Stomach smooth muscle (tissue), 2 donors: ENCODE measurements around the gene SGMS1.

ENCODE experiments used
- H3K27ac ChIP-seq: one replicate; pipeline ENCODE4 v1.7.0; 2013; ENCODE audit warnings: mild to moderate bottlenecking, low read length, inconsistent platforms
- H3K27me3 ChIP-seq, 2 donors: one replicate each; pipeline ENCODE4 v1.7.0; 2013; ENCODE audit warnings: low read length in 2 of 2; ENCODE audit not compliant: insufficient read depth in 2 of 2, control insufficient read depth in 1 of 2
- H3K36me3 ChIP-seq, 2 donors: one replicate each; pipeline ENCODE4 v1.7.0; 2013; ENCODE audit warnings: low read length in 2 of 2; ENCODE audit not compliant: control insufficient read depth in 2 of 2, insufficient read depth in 2 of 2
- H3K4me1 ChIP-seq: one replicate; pipeline ENCODE4 v1.7.0; 2013; ENCODE audit warnings: low read length; ENCODE audit not compliant: control insufficient read depth, insufficient read depth
- H3K4me3 ChIP-seq, 2 donors: one replicate each; pipeline ENCODE4 v1.7.0; 2013; ENCODE audit warnings: low read length in 2 of 2
- H3K9ac ChIP-seq, 2 donors: one replicate each; pipeline ENCODE4 v1.7.0; 2013; ENCODE audit warnings: low read length in 2 of 2, mild to moderate bottlenecking in 1 of 2
- H3K9me3 ChIP-seq, 2 donors: one replicate each; pipeline ENCODE4 v1.7.0; 2013; ENCODE audit warnings: low read length in 2 of 2; ENCODE audit not compliant: control insufficient read depth in 2 of 2
- donor health status: healthy.
- donor health status: Pancreatic carcinoma.

The SGMS1 gene

DNA sequence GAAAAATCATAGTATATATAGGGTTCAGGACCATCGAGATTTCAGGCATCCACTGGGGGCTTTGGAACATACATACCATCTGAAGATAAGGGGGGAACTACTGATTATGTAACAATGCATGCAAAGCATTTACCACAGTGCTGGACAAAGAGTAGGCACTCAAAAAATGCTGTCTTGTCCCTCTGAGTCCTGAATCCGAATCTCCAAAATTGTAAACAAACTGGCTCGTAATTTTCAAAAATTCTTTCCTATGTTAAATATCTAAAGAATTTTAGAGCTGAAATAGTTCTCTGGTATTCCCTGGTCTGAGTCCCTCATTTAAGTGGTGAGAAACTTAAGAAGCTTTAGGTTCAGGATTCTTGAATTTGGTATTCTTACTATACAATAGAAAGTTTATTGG, 204.7 kb downstream of the SGMS1 start:
- H3K9me3 ChIP-seq = no peaks in the 10 kb centered on the region
- no peak overlapping the region for H3K4me3 ChIP-seq
- no peaks in the 10 kb centered on the region for H3K36me3 ChIP-seq
- H3K27me3 ChIP-seq = no peaks in the 10 kb centered on the region
- no peak overlapping the region for H3K27ac ChIP-seq
- no peak overlapping the region for H3K9ac ChIP-seq
- no peaks in the 10 kb centered on the region for H3K4me1 ChIP-seq

DNA sequence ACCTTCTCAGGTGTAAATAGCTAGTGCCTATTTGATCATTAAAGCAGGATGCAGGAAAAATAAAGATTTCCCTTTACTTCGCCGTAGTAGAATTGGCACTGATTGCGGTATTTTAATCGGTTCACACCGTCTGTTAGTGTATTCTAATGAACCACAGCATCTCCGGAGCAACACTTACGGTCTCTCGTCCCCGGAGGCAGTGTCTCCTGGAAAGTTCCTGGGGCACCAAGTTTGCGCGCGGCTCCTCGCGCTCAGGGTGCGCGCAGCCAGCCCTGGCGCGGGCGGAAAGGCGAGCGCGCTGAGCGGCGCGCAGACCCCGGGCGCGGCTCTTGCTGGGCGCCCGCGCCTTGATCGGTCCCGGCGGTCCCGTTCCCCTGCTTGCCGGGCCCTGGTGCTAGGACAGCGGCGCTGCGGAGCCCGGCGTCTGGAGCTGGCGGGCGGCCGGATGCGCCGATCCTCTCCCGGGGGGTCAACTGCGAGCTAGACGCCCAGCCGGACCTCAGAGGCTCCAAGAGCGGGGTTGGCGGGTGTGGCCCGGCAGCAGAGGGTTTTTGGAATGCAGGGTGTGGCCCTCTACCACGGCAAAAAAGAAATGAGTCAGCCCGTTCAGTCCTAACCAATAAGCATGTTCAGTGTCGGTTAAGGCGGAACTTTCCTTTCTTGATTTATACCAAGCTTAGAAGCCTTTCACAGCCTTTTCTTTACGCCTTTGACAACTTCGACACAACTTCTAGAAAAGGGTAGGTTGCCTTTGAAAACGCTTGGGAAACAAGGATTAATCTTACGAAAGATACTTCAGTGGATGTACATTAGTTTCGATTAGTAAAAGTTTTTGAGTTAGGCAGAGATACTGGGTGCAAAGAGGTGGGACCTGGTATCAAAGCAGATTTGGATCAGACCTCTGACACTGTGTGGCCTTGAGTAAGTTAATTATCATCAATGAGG, 205.6 kb downstream of the SGMS1 start:
- H3K27ac ChIP-seq = no peak overlapping the region
- no peaks in the 10 kb centered on the region for H3K9me3 ChIP-seq
- H3K36me3 ChIP-seq = no peaks in the 10 kb centered on the region
- no peaks in the 10 kb centered on the region for H3K27me3 ChIP-seq
- peak overlapping the region; percentile 51 to 79 for H3K4me3 ChIP-seq
- peak overlapping the region; percentile 58 to 65 for H3K9ac ChIP-seq
- no peaks in the 10 kb centered on the region for H3K4me1 ChIP-seq

DNA sequence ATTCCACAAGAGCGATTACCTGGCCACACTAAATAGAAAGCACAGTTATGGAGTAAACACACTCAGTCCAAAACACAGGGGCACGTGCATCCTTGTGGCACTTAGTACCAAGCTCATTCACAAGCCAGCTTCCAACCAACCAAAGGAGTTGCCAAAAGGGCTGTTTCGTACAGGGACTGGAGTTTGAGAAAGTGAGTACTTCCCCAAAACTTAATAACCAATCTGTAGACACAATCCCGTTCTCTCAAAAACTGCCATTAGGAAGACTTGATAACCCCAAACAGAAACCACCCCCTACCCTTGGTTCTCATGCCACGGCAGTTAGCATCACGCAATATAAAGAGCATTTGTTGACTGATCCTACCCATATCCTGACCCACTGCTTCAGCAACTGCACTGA, 206.3 kb downstream of the SGMS1 start:
- H3K36me3 ChIP-seq = no peaks in the 10 kb centered on the region
- no peak overlapping the region for H3K27ac ChIP-seq
- H3K9ac ChIP-seq = peak overlapping the region; percentile 58 to 65
- no peaks in the 10 kb centered on the region for H3K4me1 ChIP-seq
- peak overlapping the region; percentile 51 to 79 for H3K4me3 ChIP-seq
- H3K9me3 ChIP-seq = no peaks in the 10 kb centered on the region
- no peaks in the 10 kb centered on the region for H3K27me3 ChIP-seq

DNA sequence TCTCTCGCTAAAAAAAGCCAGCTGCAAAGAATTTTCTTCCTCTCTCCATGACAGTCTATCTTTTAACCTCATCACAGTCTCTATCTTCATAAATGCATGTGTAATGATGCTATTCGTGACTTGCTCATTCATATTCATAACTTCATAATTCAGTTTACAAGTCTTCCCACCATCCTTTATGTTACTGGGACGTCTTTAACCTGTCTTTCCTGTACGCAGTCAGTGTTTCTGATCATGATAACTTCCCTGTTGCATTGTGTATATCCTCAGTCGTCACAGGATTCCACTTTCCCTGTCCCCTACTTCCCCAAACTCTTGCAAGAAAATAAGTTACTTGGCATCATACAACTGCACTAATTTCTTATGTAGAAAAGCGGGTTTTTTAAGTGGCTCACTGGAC, 206.9 kb downstream of the SGMS1 start:
- no peak overlapping the region for H3K9ac ChIP-seq
- no peaks in the 10 kb centered on the region for H3K4me1 ChIP-seq
- no peaks in the 10 kb centered on the region for H3K9me3 ChIP-seq
- H3K36me3 ChIP-seq = no peaks in the 10 kb centered on the region
- no peak overlapping the region for H3K27ac ChIP-seq
- no peak overlapping the region for H3K4me3 ChIP-seq
- H3K27me3 ChIP-seq = no peaks in the 10 kb centered on the region

DNA sequence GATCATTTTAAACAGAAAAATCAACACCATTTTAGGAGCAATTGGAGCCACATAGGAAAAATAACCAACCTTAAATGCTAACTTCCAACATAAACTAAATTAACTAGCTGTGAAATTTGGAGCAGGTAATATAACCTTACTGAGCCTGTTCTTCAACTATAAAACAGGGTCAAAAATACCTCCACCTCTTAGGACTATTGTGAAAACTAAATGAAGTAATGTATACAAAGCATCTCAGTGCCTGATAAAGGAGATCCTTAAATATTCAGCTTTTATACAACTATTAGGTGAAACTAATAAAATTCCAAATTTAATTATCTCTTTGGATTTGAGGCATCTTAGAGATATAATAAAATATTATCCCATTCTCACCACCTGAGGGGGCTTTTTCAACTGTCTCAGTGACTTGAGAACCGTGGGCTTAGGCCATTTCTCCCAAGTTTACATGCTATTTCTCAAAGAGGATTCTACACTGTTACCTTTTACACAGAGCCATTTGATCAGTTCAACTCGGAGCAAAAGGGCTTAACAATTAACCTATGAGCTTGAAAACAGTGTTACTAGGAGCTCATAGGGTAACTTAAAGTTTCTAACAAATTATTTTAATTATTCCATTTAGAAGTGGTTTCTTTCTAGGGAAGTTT, 207.5 kb downstream of the SGMS1 start:
- Histone ChIP-seq H3K27ac (no peak overlapping the region), H3K27me3 (no peaks in the 10 kb centered on the region), H3K9me3 (no peaks in the 10 kb centered on the region), H3K36me3 (no peaks in the 10 kb centered on the region), H3K4me1 (no peaks in the 10 kb centered on the region), H3K9ac (no peak overlapping the region), H3K4me3 (no peak overlapping the region)

DNA sequence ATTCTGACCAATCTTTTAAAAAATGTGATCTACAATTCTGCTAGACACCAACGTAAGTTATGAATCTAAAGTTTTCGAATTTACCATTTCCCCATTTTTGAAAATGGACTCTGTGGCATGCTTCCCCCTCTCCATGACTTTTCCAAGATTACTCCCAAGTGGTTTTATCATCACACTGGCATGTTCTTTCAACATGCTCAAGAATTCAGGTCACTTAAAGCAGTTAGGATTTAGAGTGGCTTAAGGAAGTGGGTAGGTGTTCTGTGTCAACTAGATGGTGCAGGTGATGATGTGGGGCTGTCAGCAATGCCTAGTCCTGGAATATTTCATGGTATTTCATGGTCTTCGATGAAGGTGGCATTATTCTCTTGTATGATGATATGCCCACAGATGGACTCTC, 208.5 kb downstream of the SGMS1 start:
- Histone ChIP-seq H3K4me3 (no peak overlapping the region), H3K4me1 (peaks cover 1% of the 10 kb centered on the region)

DNA sequence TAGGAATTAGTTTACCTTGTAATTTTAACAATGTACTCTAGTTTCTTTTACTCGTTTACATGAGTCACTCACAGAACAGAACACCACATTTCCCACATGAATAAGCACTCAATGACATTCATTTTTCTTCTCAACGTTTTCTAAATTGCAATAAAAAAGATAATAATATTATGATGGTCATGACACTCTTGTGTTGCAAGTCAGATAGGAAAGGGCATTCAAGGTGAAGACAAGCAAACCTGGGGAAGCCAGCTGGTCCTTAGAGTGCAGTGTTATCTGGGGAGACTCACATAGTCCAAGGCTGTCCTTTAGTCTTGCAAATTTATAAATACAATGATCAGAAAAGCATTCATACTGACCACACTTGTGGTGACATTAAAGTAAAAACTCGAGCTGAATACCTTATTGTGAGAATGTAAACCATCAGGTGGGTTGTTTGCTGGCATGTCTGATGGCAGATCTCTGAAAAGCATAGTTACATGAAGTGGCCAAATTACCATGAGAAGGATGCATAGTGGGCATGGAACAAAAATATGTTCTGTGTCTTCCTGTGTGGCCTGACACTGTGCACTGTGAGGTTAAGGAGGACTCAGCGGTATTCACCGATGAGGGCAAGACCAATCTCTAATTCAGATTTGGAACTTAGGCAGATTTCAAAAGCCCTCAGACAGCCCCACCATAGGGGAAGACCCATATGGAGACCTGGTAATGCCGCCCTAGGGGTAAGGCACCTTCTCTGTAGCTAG, 213.5 kb downstream of the SGMS1 start:
- Histone ChIP-seq H3K9ac (no peak overlapping the region), H3K4me3 (no peak overlapping the region), H3K27me3 (no peaks in the 10 kb centered on the region), H3K9me3 (no peaks in the 10 kb centered on the region), H3K36me3 (no peaks in the 10 kb centered on the region), H3K4me1 (peaks cover 3% of the 10 kb centered on the region), H3K27ac (no peak overlapping the region)

More for the DNA sequence above, 208.5 kb downstream of the SGMS1 start:
- Histone ChIP-seq H3K9me3 (no peaks in the 10 kb centered on the region), H3K9ac (no peak overlapping the region), H3K27ac (no peak overlapping the region), H3K36me3 (no peaks in the 10 kb centered on the region), H3K27me3 (no peaks in the 10 kb centered on the region)

DNA sequence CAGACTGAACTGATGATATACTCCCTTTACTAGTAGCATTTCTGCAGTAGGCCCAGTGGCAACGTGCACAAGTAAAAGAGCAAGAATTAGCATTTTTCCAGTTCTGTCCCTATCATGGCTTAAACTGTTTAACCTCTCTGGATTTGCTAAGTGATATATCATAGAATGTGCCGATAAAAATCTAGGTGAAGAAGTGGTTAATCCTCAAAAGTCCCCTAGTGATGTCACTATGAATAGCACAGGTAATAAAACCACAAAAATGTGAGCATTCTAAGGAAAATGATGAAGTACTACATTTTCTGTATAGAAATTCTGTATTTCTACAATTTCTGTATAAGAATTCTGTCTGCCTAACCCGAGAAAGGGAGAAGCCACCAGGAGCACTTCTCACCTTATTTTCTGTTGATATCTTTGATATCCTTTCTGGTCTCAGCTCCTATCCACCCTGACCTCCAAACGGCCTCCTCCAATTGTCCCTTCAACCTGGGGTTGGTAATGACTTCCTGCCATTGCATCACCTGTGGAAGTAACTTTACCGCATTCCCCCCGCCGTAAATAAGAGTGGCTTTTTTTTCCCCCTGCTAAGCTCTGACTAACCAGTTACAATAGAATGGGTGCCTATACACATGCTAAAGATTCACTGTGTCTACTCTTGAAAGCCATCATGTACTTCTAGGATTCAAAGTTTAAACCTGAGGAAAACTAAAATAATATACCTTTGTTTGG, 216.5 kb downstream of the SGMS1 start:
- Histone ChIP-seq H3K9ac (no peak overlapping the region), H3K9me3 (no peaks in the 10 kb centered on the region), H3K27me3 (no peaks in the 10 kb centered on the region), H3K27ac (no peak overlapping the region), H3K4me1 (peaks cover 3% of the 10 kb centered on the region), H3K4me3 (no peak overlapping the region), H3K36me3 (no peaks in the 10 kb centered on the region)

DNA sequence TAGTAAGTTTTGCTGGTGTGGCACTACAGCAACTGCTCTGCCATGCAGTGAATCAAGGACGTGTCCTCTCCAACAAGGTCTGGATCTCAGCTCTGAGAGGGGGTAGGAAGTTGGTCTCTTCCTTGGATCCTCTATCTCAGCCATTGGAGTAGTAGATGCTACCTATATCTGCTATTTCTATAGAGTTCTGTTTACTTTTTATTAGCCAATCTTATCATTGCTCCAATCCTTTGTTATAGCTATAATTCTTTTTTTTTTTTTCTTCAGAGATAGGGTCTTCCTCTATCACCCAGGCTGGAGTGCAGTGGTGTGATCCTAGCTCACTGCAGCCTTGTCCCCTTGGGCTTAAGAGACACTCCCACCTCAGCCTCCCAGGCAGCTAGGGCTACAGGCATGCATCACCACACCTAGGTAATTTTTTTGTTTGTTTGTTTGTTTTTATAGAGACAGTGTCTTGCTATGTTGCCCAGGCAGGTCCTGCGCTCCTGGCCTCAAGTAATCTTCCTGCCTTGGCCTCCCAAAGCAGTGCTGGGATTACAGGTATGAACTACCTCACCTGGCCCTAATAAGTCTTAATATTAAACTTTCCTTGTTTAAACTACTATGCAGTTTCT, 217.2 kb downstream of the SGMS1 start:
- H3K9ac ChIP-seq = no peak overlapping the region

DNA sequence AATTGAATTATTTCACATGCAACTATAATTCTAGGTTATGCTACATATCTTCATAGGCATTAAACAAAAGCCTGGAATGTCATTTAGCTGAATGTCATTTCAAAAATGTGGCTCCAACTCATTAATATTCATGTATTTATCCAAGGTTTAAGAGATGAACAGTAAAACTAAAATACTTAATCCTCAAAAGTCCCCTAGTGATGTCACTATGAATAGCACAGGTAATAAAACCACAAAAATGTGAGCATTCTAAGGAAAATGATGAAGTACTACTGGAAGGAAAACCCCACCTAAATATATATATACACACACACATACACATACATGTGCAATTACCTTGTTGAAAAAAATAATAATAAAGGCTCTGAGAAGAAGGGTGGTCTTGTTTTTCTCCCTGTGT, 218.0 kb downstream of the SGMS1 start:
- no peak overlapping the region for H3K4me3 ChIP-seq
- no peak overlapping the region for H3K27ac ChIP-seq
- no peak overlapping the region for H3K9ac ChIP-seq
- H3K36me3 ChIP-seq = no peaks in the 10 kb centered on the region
- no peaks in the 10 kb centered on the region for H3K9me3 ChIP-seq
- H3K4me1 ChIP-seq = peaks cover 3% of the 10 kb centered on the region
- H3K27me3 ChIP-seq = no peaks in the 10 kb centered on the region

More for the DNA sequence above, 217.2 kb downstream of the SGMS1 start:
- no peaks in the 10 kb centered on the region for H3K36me3 ChIP-seq
- no peak overlapping the region for H3K27ac ChIP-seq
- H3K9me3 ChIP-seq = no peaks in the 10 kb centered on the region
- no peaks in the 10 kb centered on the region for H3K27me3 ChIP-seq
- H3K4me3 ChIP-seq = no peak overlapping the region
- H3K4me1 ChIP-seq = peaks cover 3% of the 10 kb centered on the region
